ENCODE data around the gene RFC2. TPM values are rescaled to one million over a fixed set of nuclear protein-coding genes. Genes with fewer than 3 reads are reported as not detected.

The RFC2 gene
- total RNA-seq, 1 donor from 2014 or later = 32.7 TPM

- DNase-seq (ENCODE audit: low read depth, low spot score) = no peak
These were observed 60.3 kb downstream of the RFC2 start for GRCh38 chr7:74193913-74194312.

- no peak for DNase-seq (ENCODE audit: low read depth, low spot score)
These were observed 61.1 kb downstream of the RFC2 start for GRCh38 chr7:74193054-74193453.

GRCh38 chr7:74191231-74191630, 63.0 kb downstream of the RFC2 start:
- DNase-seq (ENCODE audit: low read depth, low spot score) = no peak

GRCh38 chr7:74190259-74190658, 63.9 kb downstream of the RFC2 start:
- no peak for DNase-seq (ENCODE audit: low read depth, low spot score)

- no peak for DNase-seq (ENCODE audit: low read depth, low spot score)
These were observed 66.1 kb downstream of the RFC2 start for GRCh38 chr7:74187915-74188675.

- no peak for DNase-seq (ENCODE audit: low read depth, low spot score)
These were observed 68.6 kb downstream of the RFC2 start for GRCh38 chr7:74185636-74186035.

- no peak for DNase-seq (ENCODE audit: low read depth, low spot score)
These were observed 69.2 kb downstream of the RFC2 start for GRCh38 chr7:74185016-74185415.

GRCh38 chr7:74183653-74184450, 70.3 kb downstream of the RFC2 start:
- DNase-seq (ENCODE audit: low read depth, low spot score) = no peak

GRCh38 chr7:74183142-74183541, 71.1 kb downstream of the RFC2 start:
- no peak for DNase-seq (ENCODE audit: low read depth, low spot score)

- DNase-seq (ENCODE audit: low read depth, low spot score) = no peak
These were observed 71.6 kb downstream of the RFC2 start for GRCh38 chr7:74182453-74183090.

GRCh38 chr7:74181821-74182220, 72.4 kb downstream of the RFC2 start:
- DNase-seq (ENCODE audit: low read depth, low spot score) = no peak

Other genes starting within 250 kb of the RFC2 start
- 0.20 and 0.21 TPM in 2 replicates for gene ELN, start 226.2 kb downstream of the RFC2 start, total RNA-seq
- 23.0 and 29.4 TPM in 2 replicates for gene LIMK1, start 170.6 kb downstream of the RFC2 start, total RNA-seq
- gene EIF4H, start 80.0 kb downstream of the RFC2 start, total RNA-seq = 538 and 793 TPM in 2 replicates
- 0.20 and 0.32 TPM in 2 replicates for gene LAT2, start 44.4 kb downstream of the RFC2 start, total RNA-seq
- gene CLIP2, start 35.0 kb upstream of the RFC2 start, total RNA-seq = 18.1 and 28.0 TPM in 2 replicates
- 5.4 and 6.7 TPM in 2 replicates for gene GTF2IRD1, start 199.5 kb upstream of the RFC2 start, total RNA-seq

Data from pulmonary artery endothelial cell (primary cell).